H1 (cell line): ENCODE results near the gene CYP4B1.
"Not testable (repeated sequence)": the region's sequence is repeated elsewhere in the genome, so short reads cannot be mapped to it uniquely, and the experiment has no call there.

Source experiments
- BCL11A ChIP-seq, 2 experiments: IDR thresholded peaks; one replicate each; pipeline ENCODE4 v1.6.1; 2011; ENCODE audit warnings: low read depth in 2 of 2, low read length in 2 of 2, mild to moderate bottlenecking in 2 of 2
- EGR1 ChIP-seq: IDR thresholded peaks from 2 replicates; pipeline ENCODE4 v1.6.1; 2011; ENCODE audit warnings: low read depth, low read length, borderline replicate concordance
- GABPA ChIP-seq: IDR thresholded peaks from 2 replicates; pipeline ENCODE4 v1.6.1; 2011; ENCODE audit warnings: mild to moderate bottlenecking, low read length, moderate library complexity, borderline replicate concordance; ENCODE audit not compliant: insufficient read depth

DNA sequence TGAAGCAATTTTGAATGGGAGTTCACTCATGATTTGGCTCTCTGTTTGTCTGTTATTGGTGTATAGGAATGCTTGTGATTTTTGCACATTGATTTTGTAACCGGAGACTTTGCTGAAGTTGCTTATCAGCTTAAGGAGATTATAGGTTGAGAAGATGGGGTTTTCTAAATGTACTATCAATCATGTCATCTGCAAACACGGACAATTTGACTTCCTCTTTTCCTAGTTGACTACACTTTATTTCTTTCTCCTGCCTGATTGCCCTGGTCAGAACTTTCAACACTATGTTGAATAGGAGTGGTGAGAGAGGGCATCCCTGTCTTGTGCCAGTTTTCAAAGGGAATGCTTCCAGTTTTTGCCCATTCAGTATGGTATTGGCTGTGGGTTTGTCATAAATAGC, 28.0 kb downstream of the CYP4B1 start:
- TF ChIP-seq BCL11A (IDR thresholded peaks at IDR 0.05; ENCODE audit: low read depth in 2 of 2, low read length in 2 of 2); GABPA; EGR1: not testable (repeated sequence)
